Prostate gland (tissue), 2 donors: ENCODE data around the gene PGA5.

ENCODE experiments used
- POLR2A ChIP-seq: fragments of 450-650 bp; IDR thresholded peaks from one replicate; pipeline ENCODE4 v1.6.1; 2016; ENCODE audit warnings: antibody characterized with exemption, mild to moderate bottlenecking
- TF ChIP-seq, protein P1 (sequence below), 4 experiments: fragments of 200-600 bp in 2 of 4; fragments of 450-650 bp in 2 of 4; sonication (generic) in 2 of 4; IDR thresholded peaks; 1 replicate in 3 of 4; 2 replicates in 1 of 4; pipeline ENCODE4 v1.5.1; 2016 to 2019; ENCODE audit warnings: antibody characterized with exemption in 4 of 4, mild to moderate bottlenecking in 2 of 4, moderate library complexity in 2 of 4

DNA sequence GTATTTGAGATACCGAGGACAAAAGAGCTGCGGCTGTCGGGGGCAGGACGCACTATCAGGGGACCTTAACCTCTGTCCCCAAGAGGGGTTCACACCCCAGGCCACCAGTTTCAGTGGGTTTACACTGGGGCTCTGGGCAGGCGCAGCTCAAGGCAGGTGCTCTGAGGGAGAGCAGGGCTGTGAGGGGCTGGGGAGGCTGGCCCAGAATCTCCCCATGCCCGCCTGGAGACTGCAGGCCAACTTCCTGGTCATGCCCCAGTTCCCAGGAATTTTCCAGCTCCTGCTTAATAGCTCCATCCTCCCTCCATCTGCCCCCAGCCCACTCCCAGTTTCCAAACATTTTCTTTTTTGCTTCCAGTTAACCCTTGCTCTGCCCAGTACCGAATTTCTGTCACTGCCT is 45.3 kb upstream of the PGA5 start:
- TF ChIP-seq, protein P1, sequence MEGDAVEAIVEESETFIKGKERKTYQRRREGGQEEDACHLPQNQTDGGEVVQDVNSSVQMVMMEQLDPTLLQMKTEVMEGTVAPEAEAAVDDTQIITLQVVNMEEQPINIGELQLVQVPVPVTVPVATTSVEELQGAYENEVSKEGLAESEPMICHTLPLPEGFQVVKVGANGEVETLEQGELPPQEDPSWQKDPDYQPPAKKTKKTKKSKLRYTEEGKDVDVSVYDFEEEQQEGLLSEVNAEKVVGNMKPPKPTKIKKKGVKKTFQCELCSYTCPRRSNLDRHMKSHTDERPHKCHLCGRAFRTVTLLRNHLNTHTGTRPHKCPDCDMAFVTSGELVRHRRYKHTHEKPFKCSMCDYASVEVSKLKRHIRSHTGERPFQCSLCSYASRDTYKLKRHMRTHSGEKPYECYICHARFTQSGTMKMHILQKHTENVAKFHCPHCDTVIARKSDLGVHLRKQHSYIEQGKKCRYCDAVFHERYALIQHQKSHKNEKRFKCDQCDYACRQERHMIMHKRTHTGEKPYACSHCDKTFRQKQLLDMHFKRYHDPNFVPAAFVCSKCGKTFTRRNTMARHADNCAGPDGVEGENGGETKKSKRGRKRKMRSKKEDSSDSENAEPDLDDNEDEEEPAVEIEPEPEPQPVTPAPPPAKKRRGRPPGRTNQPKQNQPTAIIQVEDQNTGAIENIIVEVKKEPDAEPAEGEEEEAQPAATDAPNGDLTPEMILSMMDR (IDR thresholded peaks at IDR 0.05) = no peak
- TF ChIP-seq POLR2A = no peak
